ENCODE measurements around the gene MMRN2.

Gene MMRN2

DNA sequence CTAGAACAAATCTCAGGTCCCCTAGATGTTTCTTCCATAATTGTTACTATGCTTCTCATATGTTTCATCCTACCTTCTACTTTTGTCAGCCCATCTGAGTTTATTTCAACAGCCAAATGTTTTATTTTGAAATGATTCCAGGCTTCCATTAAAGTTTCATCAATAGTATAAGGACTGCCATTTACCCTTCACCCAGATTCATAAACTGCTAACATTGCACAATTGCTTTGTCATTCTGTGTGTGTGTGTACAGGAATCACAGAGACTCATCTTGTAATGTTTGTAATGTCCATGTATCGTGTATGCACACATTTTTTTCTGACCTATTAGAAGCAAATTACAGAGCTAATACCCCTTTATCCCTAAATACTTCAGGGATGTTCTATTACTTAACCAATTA, 25.5 kb downstream of the MMRN2 start:
- TF ChIP-seq CEBPB (IDR thresholded peaks at IDR 0.05) (0 out of 2 replicates have a peak, but pooled peaks have one; percentile 10), TEAD4 (IDR thresholded peaks at IDR 0.05) (no peak), ZBTB7A (IDR thresholded peaks at IDR 0.05; ENCODE audit: low read depth) (no peak), FOXM1 (IDR thresholded peaks at IDR 0.05; ENCODE audit: borderline replicate concordance, low read depth) (no peak), CREB1 (IDR thresholded peaks at IDR 0.05; ENCODE audit: low read depth) (no peak), EGR1 (IDR thresholded peaks at IDR 0.05) (no peak)

DNA sequence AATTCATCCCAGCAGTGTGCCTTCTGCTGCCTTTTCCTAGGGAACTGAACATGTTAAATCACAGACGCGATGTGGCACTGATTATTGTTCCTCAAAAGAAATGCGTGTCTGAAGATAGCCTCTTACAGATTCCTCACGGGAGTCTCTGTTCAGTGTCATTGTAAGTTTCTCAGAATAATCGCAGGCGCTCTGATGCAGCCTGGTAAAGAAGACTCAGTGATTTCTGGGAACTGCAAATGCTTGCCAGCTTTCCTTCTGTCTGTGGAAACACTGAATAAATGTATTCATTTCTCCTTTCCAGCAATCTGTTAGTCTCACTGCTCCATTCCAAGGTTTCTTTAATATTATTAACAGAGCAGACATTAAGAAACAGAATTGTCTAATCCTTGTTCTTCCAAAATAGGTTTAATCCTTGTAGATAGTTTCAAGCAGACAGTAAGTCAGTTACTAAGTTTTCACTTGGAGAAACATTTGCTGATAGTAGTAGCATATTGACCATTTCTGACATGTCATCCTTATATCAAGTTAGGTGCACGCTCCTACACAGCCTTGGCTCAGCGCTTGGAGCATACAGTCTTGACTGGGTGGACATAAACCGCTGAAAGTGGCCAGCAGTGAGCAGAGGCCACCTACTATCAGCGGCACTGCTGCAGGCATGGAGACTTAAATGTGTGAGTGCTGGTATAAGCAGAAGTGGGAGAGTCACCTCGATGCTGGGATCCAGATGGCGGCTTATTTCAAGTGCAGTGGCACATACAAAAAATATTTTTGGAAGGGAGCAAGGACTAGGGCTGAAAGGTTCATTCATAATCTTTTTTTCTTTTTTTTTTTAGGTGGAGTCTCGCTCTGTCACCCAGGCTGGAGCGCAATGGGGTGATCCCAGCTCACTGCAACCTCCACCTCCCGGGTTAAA, 27.7 kb downstream of the MMRN2 start:
- TF ChIP-seq FOXM1 (IDR thresholded peaks at IDR 0.05; ENCODE audit: borderline replicate concordance, low read depth) (no peak), EGR1 (IDR thresholded peaks at IDR 0.05) (no peak)
- TF ChIP-seq, protein P1, sequence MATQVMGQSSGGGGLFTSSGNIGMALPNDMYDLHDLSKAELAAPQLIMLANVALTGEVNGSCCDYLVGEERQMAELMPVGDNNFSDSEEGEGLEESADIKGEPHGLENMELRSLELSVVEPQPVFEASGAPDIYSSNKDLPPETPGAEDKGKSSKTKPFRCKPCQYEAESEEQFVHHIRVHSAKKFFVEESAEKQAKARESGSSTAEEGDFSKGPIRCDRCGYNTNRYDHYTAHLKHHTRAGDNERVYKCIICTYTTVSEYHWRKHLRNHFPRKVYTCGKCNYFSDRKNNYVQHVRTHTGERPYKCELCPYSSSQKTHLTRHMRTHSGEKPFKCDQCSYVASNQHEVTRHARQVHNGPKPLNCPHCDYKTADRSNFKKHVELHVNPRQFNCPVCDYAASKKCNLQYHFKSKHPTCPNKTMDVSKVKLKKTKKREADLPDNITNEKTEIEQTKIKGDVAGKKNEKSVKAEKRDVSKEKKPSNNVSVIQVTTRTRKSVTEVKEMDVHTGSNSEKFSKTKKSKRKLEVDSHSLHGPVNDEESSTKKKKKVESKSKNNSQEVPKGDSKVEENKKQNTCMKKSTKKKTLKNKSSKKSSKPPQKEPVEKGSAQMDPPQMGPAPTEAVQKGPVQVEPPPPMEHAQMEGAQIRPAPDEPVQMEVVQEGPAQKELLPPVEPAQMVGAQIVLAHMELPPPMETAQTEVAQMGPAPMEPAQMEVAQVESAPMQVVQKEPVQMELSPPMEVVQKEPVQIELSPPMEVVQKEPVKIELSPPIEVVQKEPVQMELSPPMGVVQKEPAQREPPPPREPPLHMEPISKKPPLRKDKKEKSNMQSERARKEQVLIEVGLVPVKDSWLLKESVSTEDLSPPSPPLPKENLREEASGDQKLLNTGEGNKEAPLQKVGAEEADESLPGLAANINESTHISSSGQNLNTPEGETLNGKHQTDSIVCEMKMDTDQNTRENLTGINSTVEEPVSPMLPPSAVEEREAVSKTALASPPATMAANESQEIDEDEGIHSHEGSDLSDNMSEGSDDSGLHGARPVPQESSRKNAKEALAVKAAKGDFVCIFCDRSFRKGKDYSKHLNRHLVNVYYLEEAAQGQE (IDR thresholded peaks at IDR 0.05; ENCODE audit: low read depth), result no peak

DNA sequence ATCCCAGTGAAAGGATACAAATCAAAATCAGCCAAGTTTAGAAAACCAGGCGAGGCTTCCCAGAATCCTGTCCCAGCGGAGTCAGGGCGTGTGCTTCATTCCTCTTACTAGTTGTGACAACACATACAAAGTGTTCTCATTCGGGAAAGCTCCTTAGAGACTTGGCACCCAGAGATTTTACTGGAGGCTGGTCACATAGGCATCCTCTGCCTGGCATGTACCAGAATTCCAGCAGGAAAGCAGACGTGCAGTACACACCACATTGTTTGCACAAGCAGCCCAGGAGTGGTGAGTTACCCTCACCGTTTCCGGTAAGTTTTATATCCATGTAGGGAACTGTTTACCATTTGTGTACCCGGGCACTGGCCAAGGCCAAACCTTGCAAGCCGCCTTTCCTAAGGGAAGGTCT, 34.9 kb downstream of the MMRN2 start:
- TF ChIP-seq NFIC (IDR thresholded peaks at IDR 0.05) (no peak), EP300 (IDR thresholded peaks at IDR 0.05; ENCODE audit: borderline replicate concordance) (no peak), CREB1 (IDR thresholded peaks at IDR 0.05; ENCODE audit: low read depth) (no peak), YY1 (IDR thresholded peaks at IDR 0.05; ENCODE audit: low read depth) (no peak), RAD21 (IDR thresholded peaks at IDR 0.05; ENCODE audit: low read depth) (no peak), TEAD4 (IDR thresholded peaks at IDR 0.05) (no peak), TCF12 (IDR thresholded peaks at IDR 0.05; ENCODE audit: low read depth) (no peak), TAF1 (IDR thresholded peaks at IDR 0.05; ENCODE audit: low read depth) (no peak), FOXM1 (IDR thresholded peaks at IDR 0.05; ENCODE audit: borderline replicate concordance, low read depth) (no peak), ZBTB7A (IDR thresholded peaks at IDR 0.05; ENCODE audit: low read depth) (no peak), CEBPB (IDR thresholded peaks at IDR 0.05) (no peak), EGR1 (IDR thresholded peaks at IDR 0.05) (no peak)
- TF ChIP-seq, protein P2, sequence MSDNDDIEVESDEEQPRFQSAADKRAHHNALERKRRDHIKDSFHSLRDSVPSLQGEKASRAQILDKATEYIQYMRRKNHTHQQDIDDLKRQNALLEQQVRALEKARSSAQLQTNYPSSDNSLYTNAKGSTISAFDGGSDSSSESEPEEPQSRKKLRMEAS (IDR thresholded peaks at IDR 0.05), result no peak
- TF ChIP-seq, protein P3, sequence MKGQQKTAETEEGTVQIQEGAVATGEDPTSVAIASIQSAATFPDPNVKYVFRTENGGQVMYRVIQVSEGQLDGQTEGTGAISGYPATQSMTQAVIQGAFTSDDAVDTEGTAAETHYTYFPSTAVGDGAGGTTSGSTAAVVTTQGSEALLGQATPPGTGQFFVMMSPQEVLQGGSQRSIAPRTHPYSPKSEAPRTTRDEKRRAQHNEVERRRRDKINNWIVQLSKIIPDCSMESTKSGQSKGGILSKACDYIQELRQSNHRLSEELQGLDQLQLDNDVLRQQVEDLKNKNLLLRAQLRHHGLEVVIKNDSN (IDR thresholded peaks at IDR 0.05), result no peak
- TF ChIP-seq, protein P1 (IDR thresholded peaks at IDR 0.05; ENCODE audit: low read depth), result no peak

DNA sequence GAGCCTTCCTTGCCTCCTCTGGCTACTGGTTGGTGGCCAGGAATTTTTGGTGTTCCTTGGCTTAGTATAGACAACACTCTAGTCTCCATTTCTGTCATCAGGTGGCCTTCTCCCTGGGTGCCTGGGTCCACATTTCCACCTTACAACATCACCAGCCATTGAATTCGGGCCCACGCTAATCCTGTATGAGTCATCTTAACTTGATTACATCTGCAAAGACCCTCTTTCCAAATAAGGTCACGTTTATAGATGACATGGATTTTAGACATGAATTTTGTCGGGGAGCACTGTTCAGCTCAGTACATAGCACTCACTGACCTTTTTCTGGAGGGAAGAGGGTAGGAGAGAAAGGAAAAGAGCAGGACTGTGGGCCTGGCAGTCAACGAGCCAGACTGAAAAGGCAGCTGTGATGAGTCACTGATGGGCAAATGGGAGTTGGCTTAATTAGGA, 39.4 kb downstream of the MMRN2 start:
- no peak for TF ChIP-seq CREB1 (IDR thresholded peaks at IDR 0.05; ENCODE audit: low read depth)
- no peak for TF ChIP-seq TAF1 (IDR thresholded peaks at IDR 0.05; ENCODE audit: low read depth)
- TF ChIP-seq YY1 (IDR thresholded peaks at IDR 0.05; ENCODE audit: low read depth), result no peak
- TF ChIP-seq EP300 (IDR thresholded peaks at IDR 0.05; ENCODE audit: borderline replicate concordance), result no peak
- TF ChIP-seq, protein P3 (IDR thresholded peaks at IDR 0.05), result no peak
- TF ChIP-seq FOXM1 (IDR thresholded peaks at IDR 0.05; ENCODE audit: borderline replicate concordance, low read depth), result no peak
- TF ChIP-seq RAD21 (IDR thresholded peaks at IDR 0.05; ENCODE audit: low read depth), result no peak
- TF ChIP-seq, protein P1 (IDR thresholded peaks at IDR 0.05; ENCODE audit: low read depth), result no peak
- TF ChIP-seq CEBPB (IDR thresholded peaks at IDR 0.05), result no peak
- TF ChIP-seq NFIC (IDR thresholded peaks at IDR 0.05), result no peak
- TF ChIP-seq ZBTB7A (IDR thresholded peaks at IDR 0.05; ENCODE audit: low read depth), result no peak
- TF ChIP-seq EGR1 (IDR thresholded peaks at IDR 0.05), result no peak
- TF ChIP-seq TEAD4 (IDR thresholded peaks at IDR 0.05), result no peak

Data from Ishikawa (cell line).